Fibroblast of lung (primary cell): ENCODE data around the gene TFAP2E. TPM values are rescaled to one million over a fixed set of nuclear protein-coding genes. Genes with fewer than 3 reads are reported as not detected.

Source experiments
- DNase-seq, 2 donors: peaks; one replicate each; pipeline versions ENCODE4 v3.0.0 to v3.0.0-alpha.2; 2010; ENCODE audit warnings: low read depth in 2 of 2
- H2AFZ ChIP-seq: 2 replicates; pipeline ENCODE4 v1.5.1; 2012; ENCODE audit warnings: low read length, control low read depth, inconsistent platforms
- H3K27ac ChIP-seq: 2 replicates; pipeline ENCODE4 v1.5.1; 2011; ENCODE audit warnings: low read length, control low read depth; ENCODE audit not compliant: insufficient read depth
- H3K27me3 ChIP-seq: 2 replicates; pipeline ENCODE4 v1.5.1; 2011; ENCODE audit warnings: mild to moderate bottlenecking, low read length; ENCODE audit not compliant: control insufficient read depth, insufficient read depth
- H3K36me3 ChIP-seq: 2 replicates; pipeline ENCODE4 v1.5.1; 2011; ENCODE audit warnings: low read length; ENCODE audit not compliant: control insufficient read depth, insufficient read depth
- H3K4me1 ChIP-seq: 2 replicates; pipeline ENCODE4 v1.5.1; 2011; ENCODE audit warnings: low read length; ENCODE audit not compliant: control insufficient read depth, insufficient read depth; ENCODE audit errors: extremely low read depth
- H3K4me2 ChIP-seq: 2 replicates; pipeline ENCODE4 v1.5.1; 2011; ENCODE audit warnings: low read length, control low read depth; ENCODE audit not compliant: insufficient read depth; ENCODE audit errors: extremely low read depth
- H3K4me3 ChIP-seq, 4 experiments: fragments of 200-600 bp in 1 of 4; sonication (generic) in 1 of 4; replicated peaks in 1 of 4; 2 replicates each; pipeline ENCODE4 v1.5.1; 2011 to 2016; ENCODE audit warnings: low read length in 4 of 4, low read depth in 3 of 4, mild to moderate bottlenecking in 3 of 4, control low read depth in 2 of 4, inconsistent platforms in 1 of 4, mixed read lengths in 1 of 4; ENCODE audit not compliant: insufficient read depth in 1 of 4; ENCODE audit errors: control extremely low read depth in 1 of 4
- H3K79me2 ChIP-seq: 2 replicates; pipeline ENCODE4 v1.5.1; 2012; ENCODE audit warnings: mild to moderate bottlenecking, low read length, inconsistent platforms; ENCODE audit not compliant: control insufficient read depth, insufficient read depth
- H3K9ac ChIP-seq: 2 replicates; pipeline ENCODE4 v1.5.1; 2011; ENCODE audit warnings: mild to moderate bottlenecking, low read length, control low read depth; ENCODE audit not compliant: insufficient read depth
- H3K9me3 ChIP-seq: 2 replicates; pipeline ENCODE4 v1.5.1; 2012; ENCODE audit warnings: low read depth, low read length; ENCODE audit not compliant: control insufficient read depth, insufficient read depth
- H4K20me1 ChIP-seq: 2 replicates; pipeline ENCODE4 v1.5.1; 2011; ENCODE audit warnings: low read length; ENCODE audit not compliant: control insufficient read depth, insufficient read depth; ENCODE audit errors: extremely low read depth
- EZH2 ChIP-seq: IDR thresholded peaks from 2 replicates; pipeline ENCODE4 v1.5.1; 2012; ENCODE audit warnings: low read length, control low read depth, mild to moderate bottlenecking; ENCODE audit errors: missing control alignments
- polyA plus RNA-seq, 2 donors: library from polyadenylated mRNA; depleted of rRNA in 1 of 2; stranded (reverse) in 1 of 2; unstranded in 1 of 2; fragments of >200 nt; gene quantifications; 2 replicates each; pipeline ENCODE4 v1.2.1, GENCODE V29; 2011 to 2012; ENCODE audit warnings: missing spikeins in 1 of 2
- total RNA-seq: library from RNA; depleted of rRNA; stranded (reverse); fragments of >200 nt; gene quantifications from 2 replicates; pipeline ENCODE4 v1.2.1, GENCODE V29; 2014
- TF ChIP-seq, protein P1 (sequence below), 2 donors: IDR thresholded peaks in 1 of 2; conservative IDR thresholded peaks in 1 of 2; 1 replicate in 1 of 2; 2 replicates in 1 of 2; pipeline ENCODE4 v1.5.1; 2011 to 2012; ENCODE audit warnings: low read length in 2 of 2, control low read depth in 1 of 2, inconsistent platforms in 1 of 2, low read depth in 1 of 2, mild to moderate bottlenecking in 1 of 2

TFAP2E gene
- total and polyA plus RNA-seq, 2 donors (not counting 1 experiment from before 2014, with no cell fraction given), result 0.17 to 0.83 TPM

DNA sequence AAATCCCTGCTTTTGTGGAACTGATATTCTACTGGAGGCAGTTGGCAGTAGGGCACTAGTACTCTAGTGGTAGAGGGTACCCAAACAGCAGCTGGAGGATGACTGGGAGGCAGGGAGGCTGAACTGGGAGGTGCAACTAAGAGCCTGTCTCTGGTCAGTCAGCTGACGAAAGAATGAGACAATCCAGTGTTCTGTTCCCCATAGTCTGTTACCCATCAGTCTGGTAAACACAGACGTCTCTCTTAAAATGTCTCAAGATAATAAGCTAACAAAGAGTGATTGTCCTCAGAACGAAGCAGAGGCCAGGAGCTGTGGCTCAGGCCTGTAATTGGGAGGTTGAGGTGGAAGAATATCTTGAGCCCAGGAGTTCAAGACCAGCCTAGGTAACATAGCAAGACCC lies 30.4 kb downstream of the TFAP2E start:
- Histone ChIP-seq H3K4me2 (no peak overlapping the region), H3K4me1 (no peaks in the 10 kb centered on the region), H2AFZ (no peak overlapping the region), H3K4me3 (no peak overlapping the region), H3K9me3 (no peaks in the 10 kb centered on the region), H3K79me2 (peaks cover 7% of the 10 kb centered on the region), H3K27ac (no peak overlapping the region), H3K36me3 (peaks cover 9% of the 10 kb centered on the region), H3K27me3 (no peaks in the 10 kb centered on the region), H4K20me1 (peaks cover 2% of the 10 kb centered on the region), H3K9ac (no peak overlapping the region)
- no peak for DNase-seq
- TF ChIP-seq, protein P1, sequence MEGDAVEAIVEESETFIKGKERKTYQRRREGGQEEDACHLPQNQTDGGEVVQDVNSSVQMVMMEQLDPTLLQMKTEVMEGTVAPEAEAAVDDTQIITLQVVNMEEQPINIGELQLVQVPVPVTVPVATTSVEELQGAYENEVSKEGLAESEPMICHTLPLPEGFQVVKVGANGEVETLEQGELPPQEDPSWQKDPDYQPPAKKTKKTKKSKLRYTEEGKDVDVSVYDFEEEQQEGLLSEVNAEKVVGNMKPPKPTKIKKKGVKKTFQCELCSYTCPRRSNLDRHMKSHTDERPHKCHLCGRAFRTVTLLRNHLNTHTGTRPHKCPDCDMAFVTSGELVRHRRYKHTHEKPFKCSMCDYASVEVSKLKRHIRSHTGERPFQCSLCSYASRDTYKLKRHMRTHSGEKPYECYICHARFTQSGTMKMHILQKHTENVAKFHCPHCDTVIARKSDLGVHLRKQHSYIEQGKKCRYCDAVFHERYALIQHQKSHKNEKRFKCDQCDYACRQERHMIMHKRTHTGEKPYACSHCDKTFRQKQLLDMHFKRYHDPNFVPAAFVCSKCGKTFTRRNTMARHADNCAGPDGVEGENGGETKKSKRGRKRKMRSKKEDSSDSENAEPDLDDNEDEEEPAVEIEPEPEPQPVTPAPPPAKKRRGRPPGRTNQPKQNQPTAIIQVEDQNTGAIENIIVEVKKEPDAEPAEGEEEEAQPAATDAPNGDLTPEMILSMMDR (conservative IDR thresholded peaks at IDR 0.05 in 1 of 2, IDR thresholded peaks at IDR 0.05 in 1 of 2; ENCODE audit: low read depth in 1 of 2, low read length in 2 of 2), result no peak
- TF ChIP-seq EZH2, result no peak

DNA sequence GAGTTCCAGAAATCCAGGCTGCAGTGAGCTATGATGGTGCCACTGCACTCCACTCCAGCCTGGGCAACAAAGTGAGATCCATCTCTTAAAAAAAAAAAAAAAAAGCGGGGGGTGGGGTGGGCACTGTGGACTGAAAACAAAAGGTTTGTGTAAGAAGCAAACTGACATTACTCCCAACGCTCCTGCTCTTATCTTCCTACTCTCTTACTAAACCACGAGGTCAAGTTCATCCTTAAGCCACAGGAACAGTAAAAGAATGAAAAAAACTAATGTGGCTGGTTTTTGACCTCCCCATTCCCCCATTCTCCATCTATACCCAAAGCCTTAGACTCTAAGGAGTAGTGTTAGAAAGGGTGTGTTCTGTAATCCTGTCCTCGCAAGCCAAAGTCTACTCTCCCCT lies 30.8 kb downstream of the TFAP2E start:
- H3K27me3 ChIP-seq, result no peaks in the 10 kb centered on the region
- DNase-seq, result peak in 1 of 2 donors; percentile 41
- H3K9me3 ChIP-seq, result no peaks in the 10 kb centered on the region
- H3K79me2 ChIP-seq, result peaks cover 7% of the 10 kb centered on the region
- no peak overlapping the region for H3K4me2 ChIP-seq
- no peak overlapping the region for H3K4me3 ChIP-seq
- no peak overlapping the region for H2AFZ ChIP-seq
- no peak overlapping the region for H3K9ac ChIP-seq
- H4K20me1 ChIP-seq, result peaks cover 2% of the 10 kb centered on the region
- H3K4me1 ChIP-seq, result no peaks in the 10 kb centered on the region
- TF ChIP-seq, protein P1 (conservative IDR thresholded peaks at IDR 0.05 in 1 of 2, IDR thresholded peaks at IDR 0.05 in 1 of 2; ENCODE audit: low read depth in 1 of 2, low read length in 2 of 2), result no peak
- TF ChIP-seq EZH2, result no peak
- no peak overlapping the region for H3K27ac ChIP-seq
- peaks cover 9% of the 10 kb centered on the region for H3K36me3 ChIP-seq

DNA sequence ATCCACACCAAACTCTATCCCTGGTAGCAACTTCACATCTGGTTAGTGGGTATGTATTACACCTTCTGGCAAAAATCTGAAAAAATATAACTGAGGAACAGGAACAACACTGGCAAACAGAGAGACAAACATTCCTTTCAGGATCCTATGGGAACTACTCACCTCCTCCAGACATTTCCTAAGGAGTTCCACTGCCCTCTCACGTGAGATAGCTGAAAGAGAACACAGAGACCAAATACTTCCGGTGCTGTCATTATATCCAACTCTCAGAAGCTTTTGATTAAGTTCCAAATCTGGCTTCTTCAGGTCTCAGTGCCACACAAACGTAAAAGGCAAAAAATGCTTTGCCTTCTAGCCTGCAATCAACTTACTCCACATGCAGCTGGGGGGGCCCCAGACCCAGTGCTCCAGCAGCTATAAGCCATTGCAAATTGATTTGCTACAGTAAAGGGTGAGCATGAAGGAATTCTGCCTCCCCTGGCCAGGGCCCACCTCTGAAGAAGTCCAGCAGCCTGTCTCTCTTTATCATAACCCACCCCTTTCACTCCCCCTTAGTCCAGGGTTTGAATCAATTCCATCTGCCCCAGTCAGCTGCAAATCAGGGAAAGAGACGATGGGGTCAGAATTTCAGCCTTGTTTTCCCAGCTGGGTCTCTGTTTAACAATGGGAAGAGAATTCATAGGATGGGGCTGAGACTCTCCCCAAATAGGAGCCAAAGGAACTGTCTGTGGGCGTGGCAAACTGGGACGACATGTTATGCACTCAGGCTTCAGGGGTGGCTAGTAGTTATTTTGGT lies 32.2 kb downstream of the TFAP2E start:
- H3K9me3 ChIP-seq, result no peaks in the 10 kb centered on the region
- no peaks in the 10 kb centered on the region for H3K4me1 ChIP-seq
- no peak overlapping the region for H3K4me3 ChIP-seq
- H3K79me2 ChIP-seq, result peaks cover 7% of the 10 kb centered on the region
- H3K4me2 ChIP-seq, result no peak overlapping the region
- H3K36me3 ChIP-seq, result peaks cover 14% of the 10 kb centered on the region
- no peak overlapping the region for H2AFZ ChIP-seq
- DNase-seq, result peak in 1 of 2 donors; percentile 35
- H3K9ac ChIP-seq, result no peak overlapping the region
- no peaks in the 10 kb centered on the region for H3K27me3 ChIP-seq
- no peak overlapping the region for H3K27ac ChIP-seq
- no peak for TF ChIP-seq EZH2
- TF ChIP-seq, protein P1 (conservative IDR thresholded peaks at IDR 0.05 in 1 of 2, IDR thresholded peaks at IDR 0.05 in 1 of 2; ENCODE audit: low read depth in 1 of 2, low read length in 2 of 2), result no peak
- H4K20me1 ChIP-seq, result peaks cover 2% of the 10 kb centered on the region
